CD4-positive, alpha-beta T cell (primary cell): ENCODE results near the gene IRX4. TPM values are rescaled to one million over a fixed set of nuclear protein-coding genes. Genes with fewer than 3 reads are reported as not detected.

ENCODE experiments used
- ATAC-seq: fragments of 200-7000 bp; cut with Tn5 transposase; one replicate; pipeline ENCODE4 v1.10.0; 2022; ENCODE audit warnings: mild to moderate bottlenecking; ENCODE audit not compliant: poor library complexity
- CTCF ChIA-PET: fragments of 350-600 bp; sonication (Branson Sonifier 250); formaldehyde crosslinking; loops from one replicate; lab custom pipeline; 2021; ENCODE audit warnings: antibody characterized with exemption, inconsistent platforms; lab: Charles Lee
- POLR2A ChIA-PET: fragments of 350-600 bp; sonication (Branson Sonifier 250); formaldehyde crosslinking; loops from one replicate; lab custom pipeline; 2021; ENCODE audit warnings: antibody characterized with exemption, inconsistent platforms; lab: Charles Lee
- DNase-seq, 14 experiments: peaks; one replicate each; pipeline ENCODE4 v3.0.0-alpha.2; 2013 to 2020; ENCODE audit warnings: mixed read lengths in 2 of 14
- H3K27ac ChIP-seq, 2 donors: one replicate each; pipeline versions ENCODE4 v1.5.1 to v1.7.0; 2013; ENCODE audit warnings: low read length in 2 of 2, low read depth in 1 of 2, mild to moderate bottlenecking in 1 of 2
- H3K27me3 ChIP-seq, 2 experiments: 1 replicate in 1 of 2; 2 replicates in 1 of 2; pipeline versions ENCODE4 v1.6.1 to v1.7.0; 2013; ENCODE audit warnings: low read length in 2 of 2, control low read depth in 1 of 2, mild to moderate bottlenecking in 1 of 2, moderate library complexity in 1 of 2; ENCODE audit not compliant: insufficient read depth in 2 of 2, control insufficient read depth in 1 of 2
- H3K36me3 ChIP-seq: one replicate; pipeline ENCODE4 v1.6.1; 2013; ENCODE audit warnings: low read length, control low read depth; ENCODE audit not compliant: insufficient read depth
- H3K4me1 ChIP-seq: one replicate; pipeline ENCODE4 v1.6.1; 2013; ENCODE audit warnings: low read length, control low read depth; ENCODE audit not compliant: insufficient read depth
- H3K4me3 ChIP-seq: one replicate; pipeline ENCODE4 v1.5.1; 2013; ENCODE audit warnings: mild to moderate bottlenecking, low read length, moderate library complexity
- H3K9me3 ChIP-seq, 2 experiments: 1 replicate in 1 of 2; 2 replicates in 1 of 2; pipeline versions ENCODE4 v1.6.1 to v1.7.0; 2013; ENCODE audit warnings: low read length in 2 of 2, mild to moderate bottlenecking in 2 of 2, control low read depth in 1 of 2, moderate library complexity in 1 of 2; ENCODE audit not compliant: control insufficient read depth in 1 of 2, insufficient read depth in 1 of 2
- H3K27ac Mint-ChIP-seq: one replicate; pipeline ENCODE4 v1.8.0; 2020; ENCODE audit warnings: mixed read lengths
- H3K27me3 Mint-ChIP-seq: one replicate; pipeline ENCODE4 v1.8.0; 2021; ENCODE audit warnings: mixed read lengths
- H3K36me3 Mint-ChIP-seq: one replicate; pipeline ENCODE4 v1.8.0; 2021; ENCODE audit warnings: low read depth, mixed read lengths
- H3K4me1 Mint-ChIP-seq: one replicate; pipeline ENCODE4 v1.8.0; 2021; ENCODE audit warnings: low read depth, mixed read lengths
- H3K4me3 Mint-ChIP-seq: one replicate; pipeline ENCODE4 v1.8.0; 2020; ENCODE audit warnings: mild to moderate bottlenecking, mixed read lengths
- H3K9me3 Mint-ChIP-seq: one replicate; pipeline ENCODE4 v1.8.0; 2020; ENCODE audit warnings: mixed read lengths
- intact Hi-C, 2 experiments: fragments of 100-400 bp; cut with DNase I in 1 of 2; cut with micrococcal nuclease in 1 of 2; formaldehyde crosslinking; loops; one replicate each; pipeline versions ENCODE4 v1.15.1 to v1.9.0; 2023 to 2025; cut with DNase I, micrococcal nuclease
- total RNA-seq, 174 experiments: library from RNA in 2 of 174; stranded (reverse) in 2 of 174; gene quantifications; one replicate each; pipeline ENCODE4 v1.2.3 and lab custom pipeline; 2021 to 2026
- TF ChIP-seq, protein P1 (sequence below): fragments of 200-600 bp; IDR thresholded peaks from one replicate; pipeline ENCODE4 v1.8.0; 2022; ENCODE audit warnings: antibody characterized with exemption, mild to moderate bottlenecking

The IRX4 gene
- total RNA-seq, 2 experiments from 2014 or later = not detected

DNA sequence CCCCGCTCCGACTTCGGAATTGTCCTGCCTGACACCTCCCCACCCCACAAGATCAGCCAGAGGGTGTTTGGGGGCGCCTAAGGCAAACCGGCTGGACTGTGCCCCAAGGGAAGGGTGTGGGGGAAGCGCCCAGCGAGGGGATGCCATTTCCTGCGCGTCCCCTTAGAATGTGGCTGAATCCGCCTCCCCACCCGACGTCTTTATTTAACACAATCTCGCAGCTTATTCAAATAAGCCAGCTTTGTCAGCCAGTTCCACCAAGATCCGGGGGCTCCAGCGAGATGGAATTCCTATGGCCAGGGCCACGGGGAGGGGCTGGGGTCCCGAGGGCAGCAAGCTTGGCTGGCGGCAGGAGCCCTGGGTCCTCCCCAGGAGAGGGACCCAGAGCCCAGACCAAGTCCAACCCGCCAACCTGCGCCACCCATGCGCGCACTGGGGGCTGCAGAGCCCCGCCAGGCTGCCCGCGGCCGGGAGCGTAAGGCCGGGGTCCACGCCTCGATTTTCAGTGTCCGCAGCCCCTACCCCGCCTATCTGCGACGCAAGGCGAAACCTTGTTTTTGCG is 7.4 kb downstream of the IRX4 start:
- TF ChIP-seq, protein P1, sequence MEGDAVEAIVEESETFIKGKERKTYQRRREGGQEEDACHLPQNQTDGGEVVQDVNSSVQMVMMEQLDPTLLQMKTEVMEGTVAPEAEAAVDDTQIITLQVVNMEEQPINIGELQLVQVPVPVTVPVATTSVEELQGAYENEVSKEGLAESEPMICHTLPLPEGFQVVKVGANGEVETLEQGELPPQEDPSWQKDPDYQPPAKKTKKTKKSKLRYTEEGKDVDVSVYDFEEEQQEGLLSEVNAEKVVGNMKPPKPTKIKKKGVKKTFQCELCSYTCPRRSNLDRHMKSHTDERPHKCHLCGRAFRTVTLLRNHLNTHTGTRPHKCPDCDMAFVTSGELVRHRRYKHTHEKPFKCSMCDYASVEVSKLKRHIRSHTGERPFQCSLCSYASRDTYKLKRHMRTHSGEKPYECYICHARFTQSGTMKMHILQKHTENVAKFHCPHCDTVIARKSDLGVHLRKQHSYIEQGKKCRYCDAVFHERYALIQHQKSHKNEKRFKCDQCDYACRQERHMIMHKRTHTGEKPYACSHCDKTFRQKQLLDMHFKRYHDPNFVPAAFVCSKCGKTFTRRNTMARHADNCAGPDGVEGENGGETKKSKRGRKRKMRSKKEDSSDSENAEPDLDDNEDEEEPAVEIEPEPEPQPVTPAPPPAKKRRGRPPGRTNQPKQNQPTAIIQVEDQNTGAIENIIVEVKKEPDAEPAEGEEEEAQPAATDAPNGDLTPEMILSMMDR = no peak
- DNase-seq (no peak), ATAC-seq (no peak)
- Histone ChIP-seq H3K9me3 (peaks cover 0 to 27% of the 10 kb centered on the region in 2 experiments), H3K4me1 (peaks cover 16% of the 10 kb centered on the region), H3K36me3 (no peaks in the 10 kb centered on the region), H3K27me3 (peaks cover 48 to 69% of the 10 kb centered on the region in 2 experiments), H3K4me3 (no peak overlapping the region), H3K27ac (no peak overlapping the region)
- no peak overlapping the region for H3K27ac Mint-ChIP-seq
- H3K36me3 Mint-ChIP-seq = no peaks in the 10 kb centered on the region
- intact Hi-C loops = no loop called here
- POLR2A ChIA-PET = no interaction called here
- no peaks in the 10 kb centered on the region for H3K9me3 Mint-ChIP-seq
- peaks cover 8% of the 10 kb centered on the region for H3K4me1 Mint-ChIP-seq
- CTCF ChIA-PET = no interaction called here
- H3K4me3 Mint-ChIP-seq = no peak overlapping the region
- H3K27me3 Mint-ChIP-seq = peaks cover 61% of the 10 kb centered on the region

GRCh38 chr5:1874771-1875220 is 7.9 kb downstream of the IRX4 start:
- Mint-ChIP-seq H3K4me1 (peaks cover 5% of the 10 kb centered on the region), H3K27ac (no peak overlapping the region), H3K27me3 (peaks cover 56% of the 10 kb centered on the region), H3K4me3 (no peak overlapping the region), H3K9me3 (no peaks in the 10 kb centered on the region), H3K36me3 (no peaks in the 10 kb centered on the region)
- Histone ChIP-seq H3K4me3 (no peak overlapping the region), H3K9me3 (peaks cover 0 to 24% of the 10 kb centered on the region in 2 experiments), H3K27ac (no peak overlapping the region), H3K4me1 (peaks cover 16% of the 10 kb centered on the region), H3K27me3 (peaks cover 43 to 64% of the 10 kb centered on the region in 2 experiments), H3K36me3 (no peaks in the 10 kb centered on the region)
- DNase-seq = no peak
- POLR2A ChIA-PET = no interaction called here
- intact Hi-C loops = no loop called here
- ATAC-seq = no peak
- TF ChIP-seq, protein P1 = no peak
- CTCF ChIA-PET = no interaction called here

DNA sequence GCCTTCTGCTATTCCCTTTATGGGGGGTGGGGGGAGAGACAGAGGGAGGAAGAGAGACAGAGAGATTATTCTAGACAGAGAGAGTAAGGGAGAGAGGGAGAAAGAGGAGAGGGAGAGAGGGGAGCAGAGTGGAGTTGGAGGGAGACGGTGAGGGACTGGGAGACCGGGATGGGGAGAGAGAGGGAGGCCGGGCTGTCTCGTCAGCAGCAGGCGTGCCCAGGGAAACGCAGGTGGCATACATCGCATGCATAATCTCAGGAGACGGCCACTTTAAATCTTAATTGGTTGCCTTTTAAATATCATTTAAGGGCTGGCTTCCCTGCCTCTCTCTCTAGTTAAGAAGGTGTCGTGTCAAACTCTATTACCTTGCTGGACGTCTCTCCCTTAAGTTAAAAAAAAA is 8.4 kb downstream of the IRX4 start:
- no peak for DNase-seq
- peaks cover 5% of the 10 kb centered on the region for H3K4me1 Mint-ChIP-seq
- ChIA-PET POLR2A (no interaction called here), CTCF (no interaction called here)
- no peak for ATAC-seq
- H3K36me3 ChIP-seq = no peaks in the 10 kb centered on the region
- H3K27ac ChIP-seq = no peak overlapping the region
- TF ChIP-seq, protein P1 = no peak
- H3K4me3 Mint-ChIP-seq = no peak overlapping the region
- H3K27me3 ChIP-seq = peaks cover 38 to 59% of the 10 kb centered on the region in 2 experiments
- no peak overlapping the region for H3K27ac Mint-ChIP-seq
- H3K27me3 Mint-ChIP-seq = peaks cover 51% of the 10 kb centered on the region
- peaks cover 0 to 25% of the 10 kb centered on the region in 2 experiments for H3K9me3 ChIP-seq
- H3K4me1 ChIP-seq = peaks cover 16% of the 10 kb centered on the region
- H3K4me3 ChIP-seq = no peak overlapping the region
- no peaks in the 10 kb centered on the region for H3K36me3 Mint-ChIP-seq
- no peaks in the 10 kb centered on the region for H3K9me3 Mint-ChIP-seq
- intact Hi-C loops = no loop called here
